Measurements from ENCODE around the gene SEC31B.

The SEC31B gene

DNA sequence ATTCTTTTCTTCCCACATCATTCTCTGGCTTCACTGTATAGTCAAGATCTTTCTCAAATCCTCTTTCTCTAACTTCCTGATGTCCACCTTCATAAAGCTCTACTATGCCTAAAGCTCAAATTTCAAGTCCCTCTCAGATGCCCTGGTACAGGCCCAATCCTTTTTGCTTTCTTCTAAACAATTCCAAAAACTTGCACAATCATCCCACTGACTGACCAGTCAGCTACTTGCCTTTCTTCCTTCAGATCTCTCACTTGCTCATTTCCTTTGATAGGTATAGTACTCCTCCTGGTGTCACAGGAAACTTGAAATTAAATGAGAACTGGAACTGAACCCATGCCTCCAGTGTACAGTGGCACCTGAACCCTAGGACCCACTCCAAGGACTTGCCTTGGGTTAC lies 18.2 kb downstream of the SEC31B start:
- DNase-seq (ENCODE audit: low spot score) = no peak

DNA sequence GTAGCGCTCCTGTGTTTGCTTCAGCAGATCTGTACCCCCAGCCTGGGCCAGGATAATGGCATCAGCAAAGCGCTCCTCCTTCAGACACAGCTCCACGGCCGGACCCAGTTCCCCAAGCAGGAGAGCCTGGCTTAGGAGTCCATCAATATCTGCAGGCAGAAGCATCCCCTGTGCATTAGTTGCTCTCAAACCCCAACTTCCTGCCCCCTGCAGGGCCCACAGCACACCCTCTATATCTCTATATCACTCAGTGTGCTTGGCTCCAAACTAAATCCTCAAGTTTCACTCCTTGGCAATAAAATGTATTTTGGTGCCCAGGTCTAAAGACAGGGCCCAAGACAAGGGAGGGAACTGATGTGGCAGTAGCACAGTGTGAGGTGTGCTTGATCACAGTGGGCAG lies 21.6 kb downstream of the SEC31B start:
- DNase-seq (ENCODE audit: low spot score) = no peak

DNA sequence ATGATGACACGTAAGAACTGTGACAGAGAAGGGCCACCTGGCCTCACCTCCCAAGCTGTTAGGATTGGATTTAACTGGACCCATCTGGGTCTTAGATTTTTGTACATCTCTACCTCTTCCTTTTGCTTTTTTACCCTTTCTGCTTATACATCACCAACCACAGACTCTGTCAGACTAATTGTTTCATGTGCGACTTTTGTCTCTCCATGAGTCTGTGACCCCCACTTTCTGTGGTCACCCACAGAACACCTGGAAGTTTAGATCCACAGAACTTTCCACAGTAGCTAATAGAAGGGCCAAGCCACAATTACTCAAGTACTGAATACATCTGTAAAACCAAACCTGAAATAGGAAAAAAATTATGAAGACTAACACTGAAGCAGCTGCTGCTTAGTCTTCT lies 23.1 kb downstream of the SEC31B start:
- no peak for DNase-seq (ENCODE audit: low spot score)

DNA sequence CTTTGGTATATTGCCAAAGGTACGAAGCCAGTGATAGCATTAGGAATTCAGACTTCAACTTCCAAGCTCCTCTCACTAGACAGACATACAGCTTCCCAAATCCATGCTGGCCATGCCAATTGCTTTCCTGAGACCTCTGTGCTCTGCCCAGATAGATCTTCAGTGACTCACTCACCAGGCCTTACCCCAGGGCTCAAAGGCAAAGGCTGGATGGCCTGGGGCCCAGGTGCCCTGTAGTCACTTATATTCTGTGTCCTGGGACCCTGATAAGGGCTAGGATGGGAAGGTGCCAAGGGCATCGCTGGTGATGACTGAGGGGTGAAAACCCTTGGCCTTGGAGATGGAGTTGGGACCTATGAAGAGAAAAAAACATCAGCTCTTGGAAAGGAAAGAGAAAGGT lies 29.1 kb downstream of the SEC31B start:
- no peak for DNase-seq (ENCODE audit: low spot score)

DNA sequence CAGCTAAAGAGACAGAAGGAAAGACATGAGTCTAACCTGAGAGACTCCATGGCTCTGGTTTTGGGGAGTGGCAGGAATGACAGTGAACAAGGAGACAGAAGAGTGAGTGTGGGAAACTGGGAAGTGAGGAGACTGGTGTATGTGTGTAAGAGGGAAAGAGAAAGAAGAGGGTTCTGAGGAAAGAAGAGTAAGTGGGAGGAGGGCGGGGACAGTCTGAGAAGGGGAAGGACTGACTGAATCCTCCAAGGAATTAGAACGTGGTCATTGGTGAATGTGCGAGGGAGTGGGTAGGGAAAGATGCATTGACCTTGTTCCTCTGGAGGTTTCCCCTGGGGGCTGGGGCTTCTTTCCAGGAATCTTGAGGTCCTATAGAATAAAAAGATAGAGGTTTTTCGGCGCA lies 30.3 kb downstream of the SEC31B start:
- DNase-seq (ENCODE audit: low spot score) = no peak

DNA sequence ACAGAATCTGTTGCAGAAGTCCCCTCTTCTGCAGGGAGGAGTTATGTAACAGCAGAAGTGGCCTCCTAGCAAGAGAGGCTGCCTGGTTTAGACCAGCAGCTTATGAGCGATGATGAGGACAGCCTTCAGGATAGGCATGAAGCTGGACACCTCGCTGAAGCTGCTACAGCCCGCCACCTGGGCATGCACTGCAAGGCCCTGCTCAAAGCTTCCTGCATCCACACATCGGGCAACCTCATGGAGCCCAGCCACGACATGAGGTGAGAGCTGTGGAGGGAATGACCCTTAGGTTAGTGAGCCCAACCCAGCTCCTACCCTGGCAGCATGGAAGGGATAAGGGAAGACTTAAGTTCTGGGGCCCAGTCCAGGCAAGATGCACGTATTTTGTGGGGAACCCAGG lies 32.1 kb downstream of the SEC31B start:
- no peak for DNase-seq (ENCODE audit: low spot score)

DNA sequence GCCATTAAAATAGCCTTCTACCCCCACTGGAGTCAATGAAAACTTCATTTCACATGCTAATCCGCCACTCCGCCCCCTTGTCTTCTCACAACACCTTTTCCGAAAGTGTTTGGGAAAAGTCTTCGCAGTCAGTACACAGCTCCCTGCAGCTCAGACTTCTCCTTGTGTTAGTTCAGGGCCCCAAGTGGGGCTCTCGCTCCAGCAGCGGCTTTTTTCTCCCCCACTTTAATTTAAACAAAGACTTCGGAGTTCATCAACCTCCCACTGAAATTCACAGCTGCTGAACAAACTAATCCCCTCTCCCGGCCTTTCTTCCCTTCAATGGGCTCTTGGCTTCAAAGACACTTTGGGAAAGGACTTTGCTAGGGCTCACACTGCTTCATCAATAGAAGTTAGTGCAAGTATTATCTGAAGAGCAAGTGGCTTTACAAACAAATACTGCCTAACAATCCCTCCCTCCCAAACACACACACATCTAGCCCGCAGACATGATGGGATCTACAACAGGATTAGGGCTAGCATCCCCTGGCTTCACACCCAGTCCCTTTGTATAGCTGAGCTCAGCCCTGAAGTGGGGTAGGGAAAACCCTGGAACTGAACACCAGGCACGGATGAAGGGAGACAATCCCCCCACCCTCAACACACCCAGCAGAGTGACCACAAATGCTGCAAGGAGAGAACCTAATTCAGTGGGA lies 33.7 kb downstream of the SEC31B start:
- DNase-seq (ENCODE audit: low spot score) = no peak

DNA sequence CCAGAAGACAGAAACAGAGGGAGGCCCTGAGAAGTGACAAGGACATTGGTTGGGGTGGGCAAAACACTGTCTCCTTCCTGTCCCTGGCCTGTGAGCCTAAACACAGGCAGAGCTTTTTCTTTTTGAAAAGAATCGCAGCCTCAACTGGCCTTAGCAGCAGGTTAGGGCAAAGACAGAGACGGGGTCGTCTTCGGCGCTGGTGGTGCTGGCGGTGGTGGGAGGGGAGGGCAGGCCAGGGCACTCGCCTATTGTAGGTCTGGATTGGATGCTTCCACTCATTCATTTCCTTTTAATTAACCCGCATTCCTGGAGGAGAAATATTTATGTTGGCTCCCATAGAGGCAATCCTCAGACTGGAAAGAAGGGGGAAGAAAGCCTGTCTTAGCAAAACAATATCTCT lies 34.3 kb downstream of the SEC31B start:
- DNase-seq (ENCODE audit: low spot score) = no peak

DNA sequence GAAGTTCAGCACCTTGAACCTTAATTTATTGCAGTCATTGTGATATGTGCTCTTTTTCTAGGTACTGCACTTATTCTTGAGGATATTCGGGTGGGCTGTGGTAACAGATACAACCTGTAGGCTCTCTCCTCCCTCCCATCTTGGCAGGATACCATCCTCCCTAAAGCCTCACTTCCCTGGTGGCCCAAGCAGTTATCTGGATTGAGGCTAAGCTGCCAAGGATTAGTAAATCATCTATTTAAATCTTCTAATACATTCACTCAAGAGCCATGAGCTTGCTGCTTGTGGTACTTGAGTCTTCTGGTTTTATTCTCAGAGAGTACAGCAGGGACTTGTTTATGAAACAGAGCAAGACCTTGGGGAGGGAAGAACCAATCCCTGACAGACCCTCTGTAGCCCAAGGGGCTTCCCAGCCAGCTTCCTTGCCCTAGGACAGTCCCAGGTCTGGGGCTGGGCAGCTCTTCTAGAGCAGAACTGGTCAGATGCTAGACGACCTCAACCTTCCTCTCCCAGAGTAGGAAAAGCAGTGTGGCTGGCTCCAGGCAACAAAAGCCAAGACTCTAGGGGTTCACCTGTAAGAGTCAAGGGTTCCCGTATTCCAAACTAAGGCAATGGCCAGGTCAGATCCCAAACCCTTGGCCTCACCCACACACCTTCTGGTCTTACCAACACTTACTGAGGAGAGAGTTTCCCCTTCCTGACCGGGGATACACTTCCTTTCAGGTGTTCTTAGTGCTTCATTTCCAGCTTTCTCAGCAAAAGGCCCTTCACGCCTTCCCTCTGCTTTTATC lies 35.6 kb downstream of the SEC31B start:
- peak; percentile 34 for DNase-seq (ENCODE audit: low spot score)

DNA sequence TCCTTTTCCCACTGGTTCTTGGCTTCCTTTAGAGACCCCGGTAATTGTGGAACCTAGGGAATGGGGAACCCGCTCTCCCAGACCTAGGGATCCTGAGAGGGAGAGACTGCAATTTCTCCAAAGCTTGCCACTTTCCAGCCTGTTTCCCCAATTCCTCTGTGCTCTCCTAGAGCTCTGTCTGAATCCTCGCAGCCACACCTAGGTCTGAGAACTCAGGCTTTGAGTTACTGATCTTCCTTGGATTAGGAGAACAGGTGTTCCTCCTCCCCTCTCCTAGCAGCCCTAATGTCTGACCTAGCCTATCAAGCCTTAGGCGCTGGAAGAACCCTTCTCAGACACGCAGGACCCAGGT lies 36.9 kb downstream of the SEC31B start:
- no peak for DNase-seq (ENCODE audit: low spot score)

DNA sequence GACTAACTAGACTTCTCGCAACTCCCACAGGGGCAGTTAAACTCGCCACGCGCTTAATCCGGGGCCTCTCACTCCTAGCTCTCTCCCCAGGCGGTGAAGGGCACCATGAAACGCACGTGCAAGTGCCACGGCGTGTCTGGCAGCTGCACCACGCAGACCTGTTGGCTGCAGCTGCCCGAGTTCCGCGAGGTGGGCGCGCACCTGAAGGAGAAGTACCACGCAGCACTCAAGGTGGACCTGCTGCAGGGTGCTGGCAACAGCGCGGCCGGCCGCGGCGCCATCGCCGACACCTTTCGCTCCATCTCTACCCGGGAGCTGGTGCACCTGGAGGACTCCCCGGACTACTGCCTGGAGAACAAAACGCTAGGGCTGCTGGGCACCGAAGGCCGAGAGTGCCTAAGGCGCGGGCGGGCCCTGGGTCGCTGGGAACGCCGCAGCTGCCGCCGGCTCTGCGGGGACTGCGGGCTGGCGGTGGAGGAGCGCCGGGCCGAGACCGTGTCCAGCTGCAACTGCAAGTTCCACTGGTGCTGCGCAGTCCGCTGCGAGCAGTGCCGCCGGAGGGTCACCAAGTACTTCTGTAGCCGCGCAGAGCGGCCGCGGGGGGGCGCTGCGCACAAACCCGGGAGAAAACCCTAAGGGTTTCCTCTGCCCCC lies 37.4 kb downstream of the SEC31B start:
- peak; percentile 71 for DNase-seq (ENCODE audit: low spot score)

DNA sequence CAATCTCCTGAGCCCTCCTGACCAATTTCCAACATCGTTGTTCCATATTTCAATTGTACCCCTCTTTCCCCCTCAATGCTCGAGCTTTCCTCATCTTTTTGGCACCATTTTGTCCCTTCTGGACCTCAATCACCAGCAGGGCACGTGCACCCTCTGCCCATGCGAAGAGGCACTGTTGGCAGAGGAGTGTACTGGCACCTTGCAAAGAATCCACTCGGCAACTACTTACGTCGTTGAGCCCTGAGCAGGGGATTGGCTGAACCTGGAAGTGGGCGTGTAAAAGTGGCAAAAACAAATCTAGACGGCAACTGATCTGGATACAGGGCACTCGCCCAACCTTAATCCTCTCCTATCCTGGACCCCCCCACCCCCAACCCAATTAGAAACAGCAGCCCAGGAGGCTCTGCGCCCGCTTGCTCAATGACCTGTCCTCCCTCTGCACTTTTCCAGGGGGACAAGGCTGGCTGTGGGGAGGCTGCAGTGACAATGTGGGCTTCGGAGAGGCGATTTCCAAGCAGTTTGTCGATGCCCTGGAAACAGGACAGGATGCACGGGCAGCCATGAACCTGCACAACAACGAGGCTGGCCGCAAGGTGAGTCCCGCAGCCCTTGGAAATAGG lies 38.1 kb downstream of the SEC31B start:
- DNase-seq (ENCODE audit: low spot score) = peak; percentile 84

DNA sequence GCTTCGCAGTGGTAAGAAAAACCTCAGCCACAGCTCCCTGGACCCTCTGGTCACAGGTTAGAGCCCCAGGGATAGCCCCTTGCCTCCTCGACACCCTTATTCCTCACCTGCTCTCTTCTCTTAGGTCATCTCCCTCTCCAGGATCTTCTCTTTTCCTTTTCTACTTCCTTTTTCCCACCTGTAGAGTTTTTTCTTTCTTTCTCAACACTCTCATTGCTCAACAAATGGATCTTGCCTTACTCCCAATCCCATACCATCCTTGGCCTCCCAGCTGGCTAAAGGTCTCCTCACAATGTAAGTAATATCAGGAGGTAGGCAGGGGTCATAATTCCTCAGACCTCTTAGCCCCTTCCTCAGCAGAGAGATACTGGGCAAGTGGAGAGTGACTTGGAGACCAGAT lies 39.7 kb downstream of the SEC31B start:
- DNase-seq (ENCODE audit: low spot score) = no peak

DNA sequence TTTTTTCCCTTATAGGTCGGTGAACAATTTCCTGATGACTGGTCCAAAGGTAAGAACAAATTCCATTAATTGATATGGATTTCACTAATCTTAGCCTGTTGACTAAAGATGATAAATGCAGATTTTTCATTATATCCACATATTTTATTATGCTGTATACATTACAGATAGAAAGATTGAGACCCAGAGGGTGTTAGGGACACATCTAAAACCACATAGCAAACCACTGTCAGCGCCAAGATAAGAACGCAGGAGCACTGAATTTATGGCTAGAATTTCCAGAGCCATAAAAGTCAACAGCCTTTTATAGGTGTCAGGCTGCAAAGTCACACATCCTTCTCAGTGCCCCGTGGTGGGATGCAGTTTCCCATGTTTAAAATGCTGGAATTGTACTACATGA lies 40.6 kb downstream of the SEC31B start:
- DNase-seq (ENCODE audit: low spot score) = no peak

DNA sequence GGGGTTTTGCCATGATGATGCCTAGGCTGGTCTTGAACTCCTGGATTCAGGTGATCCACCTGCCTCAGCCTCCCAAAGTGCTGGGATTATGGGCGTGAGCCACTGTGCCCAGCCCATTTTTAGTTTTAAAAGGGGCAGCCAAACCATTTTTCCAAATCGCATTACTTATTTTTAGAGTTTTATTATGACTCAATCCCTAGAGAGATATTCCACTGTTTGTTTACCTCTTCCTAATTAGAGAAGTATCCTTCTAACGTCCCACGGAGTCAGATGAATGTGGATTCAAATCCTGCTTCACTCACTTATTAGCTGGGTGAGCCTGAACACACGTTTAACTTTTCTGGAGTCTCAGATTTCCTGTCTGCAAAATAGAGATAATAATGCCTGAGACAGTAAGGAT lies 41.7 kb downstream of the SEC31B start:
- DNase-seq (ENCODE audit: low spot score) = no peak

DNA sequence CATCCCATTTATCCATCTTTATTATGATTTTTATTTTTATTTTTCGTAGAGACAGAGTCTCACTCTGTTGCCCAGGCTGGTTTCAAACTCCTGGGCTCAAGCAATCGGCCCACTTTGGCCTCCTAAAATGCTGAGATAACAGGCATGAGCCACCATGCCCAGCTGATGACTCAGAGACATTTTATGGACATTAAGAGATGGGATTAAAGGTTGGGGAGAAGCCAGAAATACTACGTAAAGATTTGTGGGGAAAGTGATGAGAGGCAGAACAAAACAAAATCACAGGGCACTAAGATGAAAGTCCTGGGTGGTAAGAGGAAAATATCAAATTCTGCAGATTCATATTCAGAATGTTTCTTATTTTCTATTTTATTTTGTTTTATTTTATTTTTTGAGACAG lies 49.3 kb downstream of the SEC31B start:
- DNase-seq (ENCODE audit: low spot score) = no peak

DNA sequence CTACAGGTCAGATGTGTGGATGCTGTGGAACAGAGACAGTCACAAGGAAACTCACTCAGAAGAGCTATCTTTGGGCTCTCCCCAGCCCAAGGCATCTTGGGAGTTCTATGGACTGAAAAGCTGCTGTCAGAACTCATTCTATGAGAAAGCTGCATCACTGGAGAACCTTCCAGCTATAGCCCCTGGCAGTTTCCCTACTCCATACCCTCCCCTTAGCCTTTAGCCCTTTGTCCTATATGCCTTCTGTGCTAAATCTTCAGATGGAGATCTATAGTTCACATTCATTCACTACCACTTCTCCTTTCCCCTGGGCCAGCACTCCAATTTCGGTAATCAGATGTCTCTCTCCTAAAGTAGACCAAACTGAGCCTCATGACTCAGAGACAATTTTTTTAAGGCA lies 49.9 kb downstream of the SEC31B start:
- no peak for DNase-seq (ENCODE audit: low spot score)

DNA sequence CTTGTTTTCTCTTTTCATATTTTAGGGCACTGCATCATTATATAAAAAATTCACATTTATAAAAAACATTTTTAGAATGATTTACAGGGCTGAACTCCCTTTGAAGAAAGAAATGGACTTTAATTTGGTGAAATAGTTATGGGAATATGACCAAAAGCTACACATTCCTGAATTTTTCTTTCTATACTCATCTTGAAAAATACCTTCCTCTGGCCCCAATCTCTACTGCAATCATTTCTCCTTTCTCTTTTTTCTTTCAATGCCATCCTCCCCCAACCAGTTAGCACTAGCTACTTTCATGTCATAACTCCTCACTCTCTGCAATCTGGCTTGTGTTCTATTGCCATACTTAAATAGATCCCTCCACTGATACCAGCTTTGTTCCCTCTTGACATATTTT lies 50.7 kb downstream of the SEC31B start:
- DNase-seq (ENCODE audit: low spot score) = no peak

DNA sequence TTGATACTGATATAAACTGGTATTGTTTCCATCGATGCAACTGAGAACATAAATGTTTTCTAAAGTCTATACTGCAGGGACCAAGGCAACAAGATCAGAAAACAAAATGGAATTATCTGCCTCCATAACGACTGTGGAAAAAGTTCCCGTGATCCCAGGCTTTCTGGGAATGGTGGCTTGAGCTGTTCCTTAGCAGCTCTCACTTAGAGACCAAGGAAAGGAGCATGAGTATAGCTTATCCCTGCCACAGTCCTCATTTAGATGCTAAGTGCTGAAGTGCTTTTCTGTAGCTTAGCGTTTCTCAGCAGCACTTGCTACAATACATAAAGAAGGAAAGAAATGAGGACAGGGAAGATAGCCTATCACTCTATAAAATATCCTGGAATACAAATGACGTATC lies 51.3 kb downstream of the SEC31B start:
- no peak for DNase-seq (ENCODE audit: low spot score)

DNA sequence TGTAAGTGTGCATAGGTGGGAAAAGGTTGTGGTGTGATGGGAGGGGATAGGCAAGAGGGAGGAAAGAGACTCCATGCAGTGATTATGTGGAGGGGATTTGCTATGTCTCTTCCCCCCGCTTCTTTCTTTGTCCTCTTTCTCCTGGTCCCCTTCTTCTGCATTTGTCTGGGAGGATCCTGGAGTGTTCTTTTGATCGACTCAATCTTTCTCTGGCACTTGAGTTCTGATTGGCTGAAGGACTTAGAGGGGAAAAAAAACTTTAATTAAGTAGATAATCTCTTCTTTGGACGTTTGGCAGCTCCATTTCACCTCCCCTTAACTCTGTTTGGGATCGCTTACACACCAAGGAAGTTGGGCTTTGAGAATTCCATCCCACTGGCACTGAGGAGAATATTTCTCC lies 57.0 kb downstream of the SEC31B start, which contains the start of gene WNT8B:
Gene WNT8B (plus strand): TSS at position 301 of the 400 bp plus-strand sequence. CDS start 160 bp downstream, outside the sequence.
- no peak for DNase-seq (ENCODE audit: low spot score)

DNA sequence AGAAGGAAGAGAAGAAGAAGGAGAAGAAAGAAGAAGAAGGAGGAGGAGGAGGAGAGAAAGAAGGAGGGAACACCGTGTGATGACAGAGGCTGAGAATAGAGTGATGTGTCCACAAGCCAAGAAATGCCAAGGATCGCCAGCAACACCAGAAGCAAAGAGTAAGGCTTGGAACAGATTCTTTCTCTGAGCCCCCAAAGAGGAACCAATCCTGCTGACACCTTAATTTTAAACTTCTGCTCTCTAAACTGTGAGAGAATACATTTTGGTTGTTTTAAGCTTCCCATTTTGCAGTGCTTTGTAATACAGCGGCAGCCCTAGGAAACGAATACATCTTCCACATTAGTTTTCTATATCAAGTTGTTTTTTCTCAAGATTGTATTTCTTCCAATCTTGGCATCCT lies 70.7 kb downstream of the SEC31B start:
- DNase-seq (ENCODE audit: low spot score) = no peak

DNA sequence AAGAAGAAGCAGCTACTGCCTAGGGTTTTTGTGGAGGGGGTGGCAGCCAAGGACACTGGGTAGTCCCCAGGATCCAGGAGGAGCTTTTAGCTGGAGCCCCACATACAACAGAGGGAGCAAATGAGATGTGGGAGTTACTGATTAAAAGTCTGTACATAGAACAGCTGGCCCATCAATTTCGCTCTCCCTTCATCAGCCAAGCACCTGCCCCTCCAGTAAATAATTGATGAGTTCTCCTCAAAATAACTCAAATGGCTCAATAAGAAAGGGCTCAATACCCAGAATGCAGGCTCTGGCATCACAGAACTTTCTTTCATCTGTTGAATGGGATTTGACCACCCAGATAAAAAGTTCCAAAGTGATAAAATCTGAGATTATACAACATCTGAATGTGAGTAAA lies 72.0 kb downstream of the SEC31B start:
- DNase-seq (ENCODE audit: low spot score) = no peak
